ENCODE data around the gene GNAI3.
A peak's percentile ranks its signal among the peaks of the same experiment; 100 is the strongest.

The GNAI3 gene

DNA sequence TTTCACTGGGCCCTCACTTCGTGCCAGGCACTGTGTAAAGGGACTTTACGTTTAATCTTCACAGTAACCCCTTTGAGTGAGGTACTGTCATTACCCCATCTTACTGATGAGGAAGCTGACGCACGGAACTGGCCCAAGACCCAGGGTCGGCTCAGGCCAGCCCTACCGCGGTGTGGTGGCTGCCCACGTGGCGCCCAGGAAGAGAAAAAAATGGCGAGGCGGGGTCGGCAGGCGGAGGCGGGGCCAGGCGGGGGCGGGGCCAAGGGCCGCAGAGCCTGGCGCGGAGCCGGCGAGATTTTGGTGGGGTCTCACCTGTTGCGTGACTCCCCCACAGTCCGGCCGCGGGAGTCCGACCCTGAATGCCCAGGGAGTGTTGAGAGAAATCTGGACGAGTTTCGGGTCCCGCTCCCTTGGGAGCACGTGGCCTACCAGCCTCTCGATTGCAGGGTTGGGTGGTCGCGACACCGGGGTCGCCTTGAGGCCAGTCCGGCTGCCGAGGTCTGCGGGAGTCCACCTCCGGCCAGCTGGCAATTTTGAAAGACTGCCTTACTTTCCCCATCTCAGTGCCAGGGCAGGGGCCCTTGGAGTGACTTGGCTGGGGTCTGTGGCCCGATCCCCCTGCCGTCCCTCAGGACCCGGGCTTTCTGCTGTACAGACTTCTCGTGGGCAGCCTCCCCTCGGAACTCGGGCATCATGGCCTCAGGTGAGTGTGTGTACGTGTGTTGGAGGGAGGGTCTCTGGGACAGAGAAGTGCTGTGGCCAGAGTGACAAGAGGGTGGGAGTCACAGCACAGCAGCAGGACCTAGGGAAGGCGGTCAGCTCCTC, 71.4 kb downstream of the GNAI3 start, which contains the start of the genes AMPD2 and GNAT2 (continued):
- TF ChIP-seq ZSCAN4 (tag by site-specific recombination; IDR thresholded peaks at IDR 0.05), result no peak
- no peak for TF ChIP-seq ZNF776 (tag by site-specific recombination; IDR thresholded peaks at IDR 0.05; ENCODE audit: borderline replicate concordance)
- TF ChIP-seq ZFP69B (tag by site-specific recombination; IDR thresholded peaks at IDR 0.05), result 0 out of 2 replicates have a peak, but pooled peaks have one; percentile 27
- peak; percentile 70; the same call in 1 of the 2 replicates for TF ChIP-seq ZSCAN30 (tag by site-specific recombination; IDR thresholded peaks at IDR 0.05)
- TF ChIP-seq ZNF239 (tag by site-specific recombination; IDR thresholded peaks at IDR 0.05), result no peak
- no peak for TF ChIP-seq ZNF555 (tag by site-specific recombination; conservative IDR thresholded peaks at IDR 0.05)
- TF ChIP-seq ZNF623 (tag by site-specific recombination; IDR thresholded peaks at IDR 0.05), result no peak
- TF ChIP-seq ZNF585B (tag by site-specific recombination; IDR thresholded peaks at IDR 0.05), result no peak
- TF ChIP-seq ZNF529 (tag by site-specific recombination; IDR thresholded peaks at IDR 0.05; ENCODE audit: insufficient replicate concordance), result no peak
- TF ChIP-seq ZBTB44 (tag by site-specific recombination; IDR thresholded peaks at IDR 0.05), result no peak
- TF ChIP-seq PBX3 (CRISPR knock-in tag; IDR thresholded peaks at IDR 0.05), result no peak
- TF ChIP-seq KLF16 (tag by site-specific recombination; IDR thresholded peaks at IDR 0.05), result peak; percentile 67
- TF ChIP-seq SP3 (tag by site-specific recombination; IDR thresholded peaks at IDR 0.05), result peak; percentile 84
- TF ChIP-seq, protein P1, sequence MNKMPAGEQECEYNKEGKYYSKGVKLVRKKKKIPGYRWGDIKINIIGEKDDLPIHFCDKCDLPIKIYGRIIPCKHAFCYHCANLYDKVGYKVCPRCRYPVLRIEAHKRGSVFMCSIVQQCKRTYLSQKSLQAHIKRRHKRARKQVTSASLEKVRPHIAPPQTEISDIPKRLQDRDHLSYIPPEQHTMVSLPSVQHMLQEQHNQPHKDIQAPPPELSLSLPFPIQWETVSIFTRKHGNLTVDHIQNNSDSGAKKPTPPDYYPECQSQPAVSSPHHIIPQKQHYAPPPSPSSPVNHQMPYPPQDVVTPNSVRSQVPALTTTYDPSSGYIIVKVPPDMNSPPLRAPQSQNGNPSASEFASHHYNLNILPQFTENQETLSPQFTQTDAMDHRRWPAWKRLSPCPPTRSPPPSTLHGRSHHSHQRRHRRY (tag by site-specific recombination; IDR thresholded peaks at IDR 0.05), result no peak
- TF ChIP-seq ZNF626 (tag by site-specific recombination; IDR thresholded peaks at IDR 0.05), result no peak
- no peak for TF ChIP-seq ZNF18 (tag by site-specific recombination; IDR thresholded peaks at IDR 0.05)
- TF ChIP-seq BCL11A (tag by site-specific recombination; IDR thresholded peaks at IDR 0.05; ENCODE audit: low read depth), result no peak
- TF ChIP-seq ZNF26 (tag by site-specific recombination; IDR thresholded peaks at IDR 0.05), result no peak
- TF ChIP-seq ZSCAN5A (tag by site-specific recombination; IDR thresholded peaks at IDR 0.05), result 0 out of 2 replicates have a peak, but pooled peaks have one; percentile 28
- TF ChIP-seq PRDM2 (tag by site-specific recombination; IDR thresholded peaks at IDR 0.05; ENCODE audit: borderline replicate concordance), result no peak
- no peak for TF ChIP-seq SETDB1 (IDR thresholded peaks at IDR 0.05; ENCODE audit: insufficient read length, low read length)
- TF ChIP-seq ZNF169 (tag by site-specific recombination; IDR thresholded peaks at IDR 0.05), result no peak
